GM21447 (cell line): ENCODE data around the gene ZMIZ1.
"Not testable (repeated sequence)": the region's sequence is repeated elsewhere in the genome, so short reads cannot be mapped to it uniquely, and the experiment has no call there.

Experiments used
- ATAC-seq: cut with Tn5 transposase; IDR thresholded peaks from one replicate; pipeline ENCODE4 v1.9.1; 2021; ENCODE audit not compliant: unreplicated experiment

The ZMIZ1 gene

DNA sequence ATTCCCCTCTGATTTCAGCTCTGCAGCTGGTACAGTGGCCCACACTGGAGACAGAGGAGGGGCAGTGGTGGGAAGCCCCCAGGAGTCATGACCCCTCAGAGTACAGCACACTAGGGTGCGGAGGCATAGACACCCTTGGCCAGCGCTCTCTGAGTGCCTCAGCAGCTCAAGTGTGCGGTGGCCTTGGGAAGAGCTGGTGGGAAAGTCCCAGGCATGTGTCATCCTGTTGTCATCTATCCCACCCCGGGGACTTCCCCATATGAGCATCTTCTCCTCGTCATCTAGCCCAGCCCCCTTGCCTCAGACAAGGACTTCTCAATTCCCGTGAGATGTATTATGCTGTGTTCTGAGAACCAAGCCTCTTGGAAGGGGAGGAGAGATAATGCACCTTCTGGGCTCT is 262.9 kb downstream of the ZMIZ1 start:
- ATAC-seq: peak; percentile 92

DNA sequence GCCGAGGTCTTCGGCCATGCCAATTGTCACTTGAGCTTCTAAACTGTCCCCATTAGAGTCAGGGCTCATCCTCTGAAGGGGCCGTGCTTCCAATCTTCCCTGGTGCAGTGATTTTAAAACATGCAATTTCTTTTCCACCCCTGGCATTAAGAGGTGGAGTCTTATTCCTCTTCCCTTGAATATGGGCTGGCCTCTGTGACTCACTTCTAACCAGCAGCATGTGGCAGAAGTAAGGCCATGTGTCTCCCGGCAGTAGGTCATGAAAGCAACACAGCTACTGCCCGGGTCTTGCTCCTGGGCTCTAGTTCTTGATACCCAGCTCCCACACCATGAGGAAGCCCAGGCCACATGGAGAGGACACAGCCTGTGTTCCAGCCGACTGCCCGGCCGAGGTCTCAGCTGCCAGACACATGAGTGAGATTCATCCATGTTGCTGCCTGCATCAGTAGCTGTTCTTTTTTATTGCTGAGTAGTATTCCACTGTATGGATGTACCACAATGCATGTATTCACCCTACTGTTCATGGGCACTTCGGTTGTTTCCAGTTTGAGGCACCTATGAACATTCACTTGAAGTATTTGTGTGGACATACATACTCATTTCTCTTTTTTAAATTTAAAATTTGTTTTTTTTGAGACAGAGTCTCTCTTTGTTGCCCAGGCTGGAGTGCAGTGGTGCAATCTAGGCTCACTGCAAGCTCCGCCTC is 264.0 kb downstream of the ZMIZ1 start:
- not testable (repeated sequence) for ATAC-seq

DNA sequence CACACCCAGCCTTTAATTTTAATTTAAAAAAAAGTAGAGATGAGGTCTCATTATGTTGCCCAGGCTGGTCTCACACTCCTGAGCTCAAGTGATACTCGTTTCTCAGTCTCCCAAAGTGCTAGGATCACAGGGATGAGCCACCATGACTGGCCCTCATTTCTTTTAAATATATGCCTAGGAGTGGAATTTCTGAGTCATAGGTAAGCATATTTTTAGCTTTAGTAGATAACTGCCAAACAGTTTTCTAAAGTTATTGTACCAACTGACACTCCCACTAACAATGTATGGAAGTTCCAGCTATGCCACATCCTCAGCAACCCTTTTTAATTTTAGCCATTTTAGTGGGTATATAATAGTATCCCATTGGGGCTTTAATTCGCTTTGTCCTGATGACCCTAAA is 264.7 kb downstream of the ZMIZ1 start:
- ATAC-seq: no peak

DNA sequence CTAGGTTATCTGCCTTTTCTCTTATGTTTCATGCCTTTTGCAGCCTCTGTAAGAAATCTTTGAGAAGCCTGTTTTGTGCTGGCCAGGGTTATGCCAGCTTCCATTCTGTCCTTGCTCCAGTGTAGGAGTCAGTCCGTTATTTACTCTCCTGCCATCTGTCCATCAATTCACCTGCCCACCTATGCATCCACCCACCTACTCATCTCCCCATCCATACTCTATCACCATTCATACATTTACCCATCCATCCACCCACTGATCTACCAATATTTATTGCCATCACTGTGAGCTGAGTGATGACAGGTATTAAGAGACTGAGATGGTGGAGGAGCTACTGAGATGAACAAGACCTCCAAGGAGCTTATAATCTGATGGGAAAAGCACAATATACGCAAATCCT is 265.8 kb downstream of the ZMIZ1 start:
- no peak for ATAC-seq

DNA sequence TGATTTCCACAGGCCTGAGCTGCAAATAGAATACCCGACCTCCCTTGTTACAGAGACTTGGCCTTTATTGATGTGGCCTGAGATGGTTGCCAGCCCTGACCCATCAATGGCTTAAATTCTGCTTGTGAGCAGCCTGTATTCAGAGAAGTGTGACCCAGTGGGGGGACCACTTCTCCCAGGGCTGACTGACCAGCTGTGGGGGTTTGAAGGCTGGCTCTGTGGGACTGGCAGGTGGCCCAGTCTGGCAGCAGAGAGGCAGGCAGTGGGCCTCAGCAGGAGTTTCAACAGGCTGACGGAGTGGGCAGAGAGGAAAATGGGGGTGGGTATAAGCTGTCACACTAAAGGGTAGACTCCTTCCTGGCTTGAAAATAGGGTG is 266.3 kb downstream of the ZMIZ1 start:
- ATAC-seq: no peak

DNA sequence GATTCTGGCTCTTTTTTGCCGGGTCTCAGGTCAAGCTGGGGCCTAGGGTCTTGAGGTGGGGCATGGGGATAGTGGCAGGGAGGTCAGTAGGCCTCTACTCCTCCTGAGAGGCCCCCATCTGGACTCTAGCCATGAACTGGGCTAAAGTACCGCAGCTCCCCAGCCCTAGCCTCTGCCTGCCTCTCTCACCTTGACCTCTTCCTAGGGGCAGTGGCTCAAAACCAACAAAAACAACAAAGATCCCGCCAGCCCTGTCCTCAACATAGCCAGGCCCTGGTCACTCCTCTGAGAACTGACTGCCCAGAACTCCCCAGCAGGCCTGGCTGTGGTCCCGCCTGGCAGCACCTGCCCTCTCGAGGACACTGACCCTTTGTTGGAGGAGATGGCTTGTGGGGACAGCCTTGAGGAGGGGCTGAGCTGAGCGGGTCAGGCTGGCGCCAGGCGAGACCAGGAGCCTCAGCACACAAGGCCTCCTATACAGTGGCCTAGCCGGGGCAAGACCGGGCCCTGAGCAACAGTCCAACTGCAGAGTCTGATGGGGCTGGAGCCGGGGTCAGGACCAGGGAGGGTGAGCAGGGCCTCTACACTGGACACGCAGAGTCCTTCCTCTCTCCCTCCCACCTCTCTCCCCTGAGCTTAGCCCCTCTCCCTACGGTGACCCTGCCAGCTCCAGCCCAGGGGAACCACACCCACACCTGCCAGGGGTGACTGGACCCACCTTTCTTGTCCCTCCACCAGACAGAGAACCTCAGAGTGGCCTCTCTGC is 266.9 kb downstream of the ZMIZ1 start:
- no peak for ATAC-seq

DNA sequence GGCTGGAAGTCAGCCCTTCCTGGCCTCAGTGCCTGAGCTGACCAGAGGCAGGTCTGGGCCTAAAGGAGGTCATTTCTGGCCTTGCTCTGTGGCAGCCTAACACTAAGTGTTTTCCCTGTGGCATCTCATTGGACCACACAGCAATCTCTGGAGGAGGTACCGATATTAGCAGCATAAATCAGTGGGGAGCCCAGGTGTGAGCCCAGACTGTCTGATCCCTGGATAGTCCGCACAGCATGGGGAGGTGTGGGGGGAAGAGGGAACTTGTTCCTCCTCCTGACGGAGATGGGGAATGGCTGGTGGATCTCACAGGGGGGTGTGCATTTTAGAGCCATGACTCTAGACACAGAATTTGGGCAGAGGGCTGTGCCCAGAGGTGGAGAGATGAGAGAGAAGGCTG is 267.5 kb downstream of the ZMIZ1 start:
- no peak for ATAC-seq

DNA sequence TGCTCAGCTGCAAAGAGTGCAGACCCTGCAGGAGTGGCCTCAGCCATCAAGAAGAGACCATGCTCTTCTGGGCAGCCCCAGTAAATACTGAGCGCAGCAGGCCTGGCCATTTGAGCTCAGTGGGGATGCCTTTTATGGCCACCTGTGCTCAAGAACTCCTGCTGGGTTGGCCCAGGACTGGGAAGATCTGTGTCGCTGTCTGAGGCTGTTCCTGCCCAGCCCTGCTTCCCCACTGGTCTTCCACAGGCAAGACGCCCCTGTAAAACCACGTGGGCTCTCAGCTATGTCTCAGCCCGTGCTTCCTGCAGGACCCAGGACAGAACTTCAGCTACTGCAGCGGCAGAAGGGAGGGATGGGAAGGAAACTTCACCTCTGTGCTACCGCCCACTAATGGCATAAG is 268.0 kb downstream of the ZMIZ1 start:
- ATAC-seq: no peak

DNA sequence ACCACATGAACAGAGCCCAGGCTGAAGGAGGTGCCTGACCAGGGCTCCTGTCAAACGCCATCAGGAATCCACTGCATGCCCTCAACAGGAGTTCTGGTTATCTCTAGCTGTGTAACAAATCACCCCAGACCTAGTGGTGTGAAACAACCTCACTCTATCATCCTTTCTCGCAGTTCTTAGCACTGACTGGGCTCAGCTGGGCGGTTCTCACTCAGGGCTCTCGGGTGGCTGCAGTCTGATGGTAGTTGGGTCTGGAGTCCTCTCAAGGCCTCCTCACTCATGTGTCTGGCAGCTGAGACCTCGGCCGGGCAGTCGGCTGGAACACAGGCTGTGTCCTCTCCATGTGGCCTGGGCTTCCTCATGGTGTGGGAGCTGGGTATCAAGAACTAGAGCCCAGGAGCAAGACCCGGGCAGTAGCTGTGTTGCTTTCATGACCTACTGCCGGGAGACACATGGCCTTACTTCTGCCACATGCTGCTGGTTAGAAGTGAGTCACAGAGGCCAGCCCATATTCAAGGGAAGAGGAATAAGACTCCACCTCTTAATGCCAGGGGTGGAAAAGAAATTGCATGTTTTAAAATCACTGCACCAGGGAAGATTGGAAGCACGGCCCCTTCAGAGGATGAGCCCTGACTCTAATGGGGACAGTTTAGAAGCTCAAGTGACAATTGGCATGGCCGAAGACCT is 269.2 kb downstream of the ZMIZ1 start:
- ATAC-seq: not testable (repeated sequence)

DNA sequence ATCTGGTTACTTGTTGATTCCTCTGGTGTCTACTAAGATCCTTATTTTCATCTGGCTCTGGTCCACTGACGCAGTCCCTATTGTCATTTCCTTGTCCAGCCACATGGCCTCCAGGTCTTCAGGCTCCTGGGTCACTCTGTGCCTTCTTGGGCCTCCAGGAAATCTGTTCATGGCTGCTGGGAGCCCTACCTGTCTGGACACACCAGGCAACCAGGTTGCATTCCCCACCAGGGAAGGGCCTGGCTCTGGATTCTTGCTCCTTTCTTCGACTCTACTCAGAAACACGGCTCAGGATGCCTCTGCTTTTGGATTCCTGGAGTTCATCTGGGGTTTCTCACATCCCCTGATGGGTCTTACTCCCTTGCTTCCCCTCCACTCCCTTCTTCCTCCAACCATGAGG is 270.5 kb downstream of the ZMIZ1 start:
- no peak for ATAC-seq

DNA sequence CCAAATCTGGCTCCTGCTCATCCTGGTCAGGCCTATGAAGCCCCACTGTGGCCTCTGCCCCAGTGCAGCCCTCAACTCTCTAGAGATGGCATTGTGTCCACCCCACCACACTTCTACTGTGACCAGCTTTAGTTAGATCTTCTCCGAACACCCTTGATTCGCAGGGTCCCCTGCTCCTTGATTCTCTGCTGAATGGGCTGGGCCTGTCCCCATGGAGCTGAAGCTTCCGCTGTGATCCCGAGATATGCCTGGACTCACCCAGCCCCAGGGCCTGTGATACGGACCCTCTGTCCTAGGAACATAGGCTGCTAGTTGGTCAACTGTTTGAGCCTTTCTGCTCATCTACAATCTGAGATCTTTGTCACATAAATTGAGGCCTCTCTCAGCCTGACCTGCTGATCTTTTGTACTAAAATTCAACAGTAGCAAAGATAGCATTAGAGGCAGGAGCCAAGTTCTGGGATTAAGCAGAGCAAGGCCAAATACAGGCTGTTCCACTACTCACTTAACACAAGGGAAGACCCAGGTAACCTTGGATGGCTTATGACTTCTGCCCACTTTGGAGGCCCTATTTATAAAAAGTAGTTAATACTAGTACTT is 272.0 kb downstream of the ZMIZ1 start:
- no peak for ATAC-seq

DNA sequence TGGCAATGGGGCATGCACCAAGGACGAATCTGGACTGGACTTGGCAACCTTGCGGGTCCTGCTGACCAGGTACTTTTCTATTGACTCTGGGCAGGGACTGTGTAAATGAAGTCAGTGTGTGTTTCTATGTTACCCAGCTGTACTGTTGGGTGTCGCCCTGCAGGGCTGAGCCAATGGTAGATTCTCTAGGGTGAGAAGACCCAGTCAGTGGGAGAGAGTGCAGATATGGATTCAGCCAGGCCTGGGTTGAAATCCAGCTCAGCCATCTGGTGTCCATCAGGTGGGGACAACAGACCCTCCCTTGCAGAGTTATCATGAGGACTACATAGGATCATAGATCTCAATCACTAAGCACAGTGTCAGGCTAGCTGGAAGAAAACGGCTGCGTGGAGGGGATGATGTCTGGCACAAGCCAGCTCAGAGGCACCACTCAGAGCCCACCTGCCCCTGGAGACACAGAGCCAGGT is 273.6 kb downstream of the ZMIZ1 start:
- ATAC-seq: no peak

DNA sequence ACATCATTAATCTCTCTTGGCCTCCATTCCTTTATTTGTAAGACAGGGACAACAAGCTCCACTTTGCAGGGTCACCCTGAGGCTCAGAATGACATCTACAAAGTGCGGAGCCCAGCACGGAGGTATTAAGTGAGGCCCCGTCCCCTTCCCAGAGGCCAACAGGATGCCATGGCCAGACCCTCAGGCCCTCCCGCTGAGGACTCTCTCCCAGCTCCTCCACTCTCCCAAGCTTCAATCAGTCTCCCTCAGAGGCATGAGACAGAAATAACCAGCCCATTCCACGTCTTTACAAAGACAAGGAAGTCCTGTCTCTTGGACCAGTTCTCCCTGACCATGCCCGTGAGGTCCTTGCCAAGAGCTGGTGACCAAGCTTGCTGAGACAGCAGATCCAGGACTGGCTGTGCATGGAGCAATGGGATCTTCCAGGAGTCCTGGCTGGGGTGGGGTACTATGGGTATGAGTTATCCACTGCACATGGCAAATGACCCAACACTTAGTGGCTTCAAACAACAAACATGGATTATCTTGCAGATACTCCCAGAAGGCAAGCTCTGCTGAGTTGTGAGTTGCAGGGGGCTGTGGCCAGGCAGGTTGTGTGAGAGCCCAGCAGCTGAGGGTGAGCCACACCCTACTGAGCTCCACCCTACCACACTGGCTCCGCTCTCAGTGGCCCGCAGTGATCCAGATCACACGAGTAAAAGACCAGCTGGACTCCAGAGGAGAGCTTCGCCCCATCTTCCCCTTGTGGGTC is 274.2 kb downstream of the ZMIZ1 start:
- ATAC-seq: no peak

DNA sequence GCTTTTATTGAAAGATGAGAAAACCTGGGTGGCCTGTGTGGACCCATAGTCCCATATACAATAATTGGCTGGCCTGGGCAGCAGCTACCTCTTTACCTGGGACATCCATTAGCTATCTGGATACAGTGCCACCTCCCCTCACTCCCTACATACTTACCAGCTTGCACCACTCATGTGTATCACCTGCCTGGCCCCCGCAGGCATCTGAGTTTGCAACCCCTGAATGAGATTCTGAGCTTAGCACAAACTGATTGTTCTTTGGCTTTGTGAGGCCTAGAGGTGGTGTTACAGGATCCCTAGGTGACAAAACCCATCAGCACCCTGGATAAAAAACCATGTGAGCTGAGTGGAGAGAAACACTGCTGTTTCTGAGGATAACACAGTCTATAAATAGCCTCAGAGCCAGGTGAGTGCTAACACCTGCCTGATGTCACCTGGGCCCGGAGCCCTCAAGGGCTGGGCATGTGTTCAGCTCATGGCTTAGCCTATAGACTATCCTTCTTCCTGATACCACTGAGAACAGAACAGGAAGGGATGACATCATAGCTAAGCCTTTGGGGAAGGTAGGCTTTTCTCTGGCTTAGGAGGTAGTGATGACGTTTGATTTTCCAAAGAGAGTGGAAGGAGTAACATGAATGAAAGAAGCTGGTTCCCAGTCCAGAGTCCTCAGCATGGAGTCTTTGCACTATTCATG is 275.9 kb downstream of the ZMIZ1 start:
- ATAC-seq: no peak

DNA sequence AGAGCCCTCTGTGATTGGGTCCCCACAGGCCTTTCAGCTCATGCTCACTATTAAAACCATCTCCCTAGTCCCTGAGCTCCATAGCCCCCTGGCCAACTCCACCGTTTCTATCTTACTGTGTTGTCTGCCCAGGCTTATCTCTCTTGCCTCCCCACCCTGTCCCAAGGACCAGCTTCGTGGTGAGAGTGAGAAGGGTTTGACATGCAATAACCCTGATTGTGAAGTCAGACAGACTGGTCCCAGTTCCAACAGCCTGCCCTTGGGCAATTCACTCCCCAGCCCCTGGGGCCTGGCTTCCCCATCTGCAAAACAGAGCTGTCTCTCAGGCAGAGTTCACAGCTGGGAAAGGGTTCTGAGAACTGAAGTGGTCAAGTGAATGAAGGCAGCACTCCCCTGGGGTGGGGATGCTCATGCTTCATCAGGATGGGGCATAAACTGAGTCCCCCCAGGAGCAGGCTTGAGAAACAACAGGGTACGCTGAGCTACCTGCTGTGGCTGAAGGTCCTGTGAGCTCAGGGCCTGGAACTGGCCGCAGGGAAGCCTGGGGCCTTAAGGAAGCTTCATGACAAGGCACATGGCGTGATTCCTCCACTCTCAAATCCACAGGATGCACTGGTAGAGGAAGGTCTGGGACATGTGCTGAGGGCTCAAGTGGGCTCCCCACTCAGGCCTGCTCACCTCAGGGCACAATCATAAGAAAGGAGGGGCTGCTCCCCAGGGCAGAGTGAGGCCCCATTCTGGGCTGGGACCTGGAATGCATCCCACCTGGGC is 276.7 kb downstream of the ZMIZ1 start:
- no peak for ATAC-seq

DNA sequence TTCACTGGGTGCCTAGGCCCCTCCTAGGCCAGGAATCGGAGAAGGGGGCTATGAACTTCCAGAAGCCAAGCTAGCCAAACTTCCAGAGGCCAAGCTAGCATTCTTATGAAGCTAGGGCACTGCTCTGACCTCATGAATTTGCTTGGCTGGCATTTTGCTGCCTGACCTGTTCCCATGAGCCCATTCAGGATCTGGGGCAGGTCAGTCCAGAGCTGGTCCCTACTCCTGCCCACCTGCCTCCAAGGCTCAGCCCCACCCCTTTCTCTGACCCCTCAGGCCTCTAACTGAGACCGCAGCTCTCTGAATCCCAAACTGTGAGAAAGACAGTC is 277.2 kb downstream of the ZMIZ1 start:
- ATAC-seq: no peak

DNA sequence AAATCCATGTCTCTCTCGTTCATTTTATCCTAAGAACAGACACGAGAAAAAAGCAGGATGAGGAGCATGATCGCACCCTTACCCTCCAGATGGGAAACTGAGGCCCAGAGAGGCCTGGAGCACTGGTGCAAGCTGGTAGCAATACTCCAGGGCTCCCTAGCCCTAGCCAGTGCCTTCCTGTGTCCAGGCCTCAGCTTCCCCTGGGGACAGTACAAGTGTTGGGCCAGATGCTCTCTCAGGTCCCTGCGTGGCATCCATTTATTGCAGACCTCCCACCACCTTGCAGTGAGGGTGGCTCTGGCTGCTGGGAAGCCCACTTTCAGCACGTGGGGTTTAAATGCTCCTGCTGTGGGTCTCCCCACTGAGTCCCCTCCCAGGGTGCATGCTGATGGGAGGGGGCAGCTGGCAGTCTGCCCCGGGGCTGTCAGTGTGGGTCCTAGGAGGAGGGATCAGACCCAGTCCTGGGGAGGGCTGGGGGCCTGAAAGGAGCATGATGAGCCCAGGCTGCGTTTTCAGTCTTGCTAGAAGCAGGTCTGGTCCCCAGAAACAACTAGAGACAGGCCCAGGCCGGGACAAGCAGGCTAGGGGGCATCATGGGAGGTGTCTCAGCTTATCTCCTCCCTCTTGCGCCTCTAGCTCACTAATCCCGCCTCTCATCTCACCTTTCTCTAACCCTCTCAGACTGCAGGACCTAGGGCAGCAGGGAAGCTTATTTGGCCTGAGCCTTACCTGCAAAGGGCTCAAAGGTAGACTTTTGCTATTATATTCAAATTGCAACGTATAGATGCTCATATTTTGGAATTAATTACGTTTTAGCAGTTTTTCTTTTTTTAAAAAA is 277.8 kb downstream of the ZMIZ1 start:
- no peak for ATAC-seq

DNA sequence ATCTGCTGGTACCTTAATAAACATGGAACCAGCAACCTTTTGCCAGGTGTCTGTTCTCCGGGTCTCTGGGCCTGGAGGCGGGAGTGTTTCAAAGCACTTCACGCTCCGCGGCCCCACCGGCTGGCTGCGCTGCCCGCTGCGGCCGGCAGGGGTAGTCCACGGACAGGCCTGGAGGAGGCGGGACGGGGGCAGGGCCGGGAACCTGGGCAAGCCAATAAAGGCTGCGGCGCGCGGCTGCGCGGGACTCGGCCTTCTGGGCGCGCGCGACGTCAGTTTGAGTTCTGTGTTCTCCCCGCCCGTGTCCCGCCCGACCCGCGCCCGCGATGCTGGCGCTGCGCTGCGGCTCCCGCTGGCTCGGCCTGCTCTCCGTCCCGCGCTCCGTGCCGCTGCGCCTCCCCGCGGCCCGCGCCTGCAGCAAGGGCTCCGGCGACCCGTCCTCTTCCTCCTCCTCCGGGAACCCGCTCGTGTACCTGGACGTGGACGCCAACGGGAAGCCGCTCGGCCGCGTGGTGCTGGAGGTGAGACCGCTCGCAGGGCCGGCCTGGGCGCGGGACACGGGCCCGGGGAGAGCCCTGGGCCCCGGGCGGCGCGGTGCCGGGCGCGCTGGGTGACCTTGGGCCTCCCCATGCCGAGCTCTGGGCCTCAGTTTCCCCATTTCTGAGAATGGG is 278.6 kb downstream of the ZMIZ1 start, which contains the start of gene PPIF:
Gene PPIF (plus strand): TSS at position 244 of the 668 bp plus-strand sequence. CDS start 80 bp downstream, at position 324.
- peak; percentile 81 for ATAC-seq
